Esophagus muscularis mucosa (tissue), 4 donors: ENCODE data around the gene NUBP2. TPM values are rescaled to one million over a fixed set of nuclear protein-coding genes. Genes with fewer than 3 reads are reported as not detected.

Experiments used
- DNase-seq: peaks from one replicate; pipeline ENCODE4 v3.0.0-alpha.2; 2017; ENCODE audit errors: extremely low spot score
- H3K27ac ChIP-seq, 4 donors: fragments of 200-600 bp; sonication (generic); replicated peaks in 1 of 4; 1 replicate in 3 of 4; 2 replicates in 1 of 4; pipeline ENCODE4 v1.5.1; 2016 to 2019; ENCODE audit warnings: mild to moderate bottlenecking in 1 of 4
- H3K27me3 ChIP-seq, 4 donors: fragments of 200-600 bp; sonication (generic); one replicate each; pipeline versions ENCODE4 v1.5.1 to v1.6.0; 2016 to 2019
- H3K36me3 ChIP-seq, 4 donors: fragments of 200-600 bp; sonication (generic); one replicate each; pipeline ENCODE4 v1.5.1; 2016 to 2019
- H3K4me1 ChIP-seq, 4 donors: fragments of 200-600 bp; sonication (generic); one replicate each; pipeline ENCODE4 v1.5.1; 2016 to 2019
- H3K4me3 ChIP-seq, 4 donors: fragments of 200-600 bp; sonication (generic); 1 replicate in 2 of 4; 2 replicates in 2 of 4; pipeline ENCODE4 v1.5.1; 2016 to 2019; ENCODE audit warnings: mild to moderate bottlenecking in 4 of 4, moderate library complexity in 1 of 4
- H3K9me3 ChIP-seq, 4 donors: fragments of 200-600 bp; sonication (generic); 1 replicate in 3 of 4; 2 replicates in 1 of 4; pipeline ENCODE4 v1.5.1; 2016 to 2019
- CTCF ChIP-seq, 3 experiments: fragments of 200-600 bp in 2 of 3; fragments of 450-650 bp in 1 of 3; sonication (generic) in 2 of 3; IDR thresholded peaks; one replicate each; pipeline ENCODE4 v1.5.1; 2017 to 2019; ENCODE audit warnings: antibody characterized with exemption in 3 of 3, mild to moderate bottlenecking in 2 of 3, moderate library complexity in 1 of 3
- EP300 ChIP-seq: sonication (generic); formaldehyde crosslinking; IDR thresholded peaks from one replicate; pipeline ENCODE4 v1.6.1; 2017; ENCODE audit warnings: antibody characterized with exemption
- POLR2A ChIP-seq: fragments of 450-650 bp; IDR thresholded peaks from one replicate; pipeline ENCODE4 v1.6.1; 2017; ENCODE audit warnings: antibody characterized with exemption, moderate library complexity, mild to moderate bottlenecking, low read depth
- POLR2AphosphoS5 ChIP-seq, 2 donors: sonication (generic); formaldehyde crosslinking; IDR thresholded peaks; one replicate each; pipeline ENCODE4 v1.6.1; 2017; ENCODE audit warnings: antibody characterized with exemption in 2 of 2
- WGBS: methylation state at CpG from one replicate; pipeline ENCODE4 v1.1.5; 2018; 5-methylcytosine and 5-hydroxymethylcytosine counted together
- intact Hi-C: fragments of 100-400 bp; cut with DNase I; formaldehyde crosslinking; loops from one replicate; pipeline ENCODE4 v1.15.1; 2023
- total RNA-seq, 4 donors: library from RNA; depleted of rRNA; stranded (reverse); fragments of >200 nt; gene quantifications; one replicate each; pipeline versions ENCODE4 v1.1.0 to v1.2.1, GENCODE V29; 2016

NUBP2 gene
- total RNA-seq, 4 donors from 2014 or later, result 82.7 to 93.8 (median 87.6) TPM

- H3K27me3 ChIP-seq, result no peaks in the 10 kb centered on the region
- no peak overlapping the region for H3K4me3 ChIP-seq
- no peaks in the 10 kb centered on the region for H3K9me3 ChIP-seq
- H3K4me1 ChIP-seq, result no peaks in the 10 kb centered on the region
- peaks cover 6 to 55% (median 48%) of the 10 kb centered on the region in 4 donors for H3K36me3 ChIP-seq
- TF ChIP-seq EP300 (no peak), CTCF (IDR thresholded peaks at IDR 0.05) (no peak), POLR2AphosphoS5 (IDR thresholded peaks at IDR 0.05) (no peak), POLR2A (no peak)
- no peak for DNase-seq
- intact Hi-C loops, result no loop called here
- no peak overlapping the region for H3K27ac ChIP-seq
- 91% methylated on average over 18 of the region's 30 CpGs for WGBS
Measured at GRCh38 chr16:1740781-1741490, 41.8 kb upstream of the NUBP2 start.

- Histone ChIP-seq H3K27me3 (no peaks in the 10 kb centered on the region), H3K4me3 (no peak overlapping the region), H3K4me1 (no peaks in the 10 kb centered on the region), H3K36me3 (peaks cover 6 to 62% (median 55%) of the 10 kb centered on the region in 4 donors), H3K27ac (no peak overlapping the region), H3K9me3 (no peaks in the 10 kb centered on the region)
- 92% methylated on average over 14 of the region's 19 CpGs for whole genome bisulfite sequencing
- no peak for DNase-seq
- no peak for TF ChIP-seq POLR2A
- no peak for TF ChIP-seq CTCF (IDR thresholded peaks at IDR 0.05)
- TF ChIP-seq POLR2AphosphoS5 (IDR thresholded peaks at IDR 0.05), result no peak
- no peak for TF ChIP-seq EP300
- intact Hi-C loops, result no loop called here
Measured at GRCh38 chr16:1741553-1742165, 41.1 kb upstream of the NUBP2 start.

- H3K27me3 ChIP-seq, result no peaks in the 10 kb centered on the region
- peaks cover 21 to 82% (median 75%) of the 10 kb centered on the region in 4 donors for H3K36me3 ChIP-seq
- intact Hi-C loops, result no loop called here
- H3K27ac ChIP-seq, result no peak overlapping the region
- H3K9me3 ChIP-seq, result no peaks in the 10 kb centered on the region
- no peak for DNase-seq
- no peak for TF ChIP-seq EP300
- TF ChIP-seq POLR2AphosphoS5 (IDR thresholded peaks at IDR 0.05), result no peak
- TF ChIP-seq POLR2A, result no peak
- TF ChIP-seq CTCF (IDR thresholded peaks at IDR 0.05), result no peak
- H3K4me3 ChIP-seq, result no peak overlapping the region
- 93% methylated on average over 27 of the region's 32 CpGs for WGBS
- no peaks in the 10 kb centered on the region for H3K4me1 ChIP-seq
Measured at GRCh38 chr16:1743376-1744337, 39.1 kb upstream of the NUBP2 start.

GRCh38 chr16:1744338-1744840 lies 38.4 kb upstream of the NUBP2 start:
- WGBS, result 91% methylated on average over 20 of the region's 24 CpGs
- intact Hi-C loops, result no loop called here
- Histone ChIP-seq H3K4me3 (no peak overlapping the region), H3K36me3 (peaks cover 27 to 89% (median 83%) of the 10 kb centered on the region in 4 donors), H3K9me3 (no peaks in the 10 kb centered on the region), H3K4me1 (no peaks in the 10 kb centered on the region), H3K27ac (no peak overlapping the region), H3K27me3 (no peaks in the 10 kb centered on the region)
- TF ChIP-seq CTCF (IDR thresholded peaks at IDR 0.05) (no peak), EP300 (no peak), POLR2AphosphoS5 (IDR thresholded peaks at IDR 0.05) (no peak), POLR2A (no peak)
- no peak for DNase-seq
